Suprapubic skin (tissue), 3 donors: ENCODE results near the gene TSACC.

Experiments
- CTCF ChIP-seq, 2 donors: fragments of 200-600 bp in 1 of 2; fragments of 450-650 bp in 1 of 2; sonication (generic) in 1 of 2; IDR thresholded peaks; one replicate each; pipeline ENCODE4 v1.5.1; 2016 to 2019; ENCODE audit warnings: antibody characterized with exemption in 2 of 2, mild to moderate bottlenecking in 1 of 2, moderate library complexity in 1 of 2
- POLR2A ChIP-seq, 2 donors: fragments of 450-650 bp; IDR thresholded peaks; one replicate each; pipeline ENCODE4 v1.6.1; 2017; ENCODE audit warnings: antibody characterized with exemption in 2 of 2, mild to moderate bottlenecking in 2 of 2, moderate library complexity in 2 of 2

DNA sequence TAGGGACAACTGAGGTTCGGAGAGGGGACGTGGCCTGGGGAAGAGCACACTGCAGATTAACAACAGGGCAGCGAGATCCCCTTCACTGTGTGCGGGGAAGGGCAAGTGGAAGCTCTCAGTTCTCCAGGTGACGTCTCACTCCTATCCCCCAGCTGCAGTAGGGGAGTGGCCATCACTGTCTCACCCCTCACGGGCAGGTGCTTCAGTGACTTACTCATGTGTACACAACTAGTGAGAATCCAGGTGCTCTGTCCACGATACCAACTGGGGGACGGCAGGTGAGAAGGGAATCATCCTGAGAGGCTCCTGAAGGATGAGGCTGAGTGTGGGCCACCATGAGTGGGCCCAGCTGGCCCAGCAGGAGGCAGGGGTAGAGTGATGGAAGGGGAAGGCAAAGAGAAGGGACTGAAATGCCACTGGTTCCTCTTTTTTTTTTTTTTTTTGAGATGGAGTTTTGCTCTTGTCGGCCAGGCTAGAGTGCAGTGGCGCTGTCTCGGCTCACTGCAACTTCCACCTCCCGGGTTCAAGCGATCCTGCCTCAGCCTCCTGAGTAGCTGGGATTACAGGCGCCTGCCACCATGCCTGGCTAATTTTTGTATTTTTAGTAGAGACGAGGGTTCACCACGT is 56.6 kb downstream of the TSACC start:
- TF ChIP-seq CTCF (IDR thresholded peaks at IDR 0.05) (no peak), POLR2A (IDR thresholded peaks at IDR 0.05) (no peak)
